Adrenal gland (tissue), 12 donors: ENCODE data around the gene PRIMA1. TPM values are rescaled to one million over a fixed set of nuclear protein-coding genes. Genes with fewer than 3 reads are reported as not detected.

ENCODE experiments used
- DNase-seq, 7 donors: peaks; one replicate each; pipeline ENCODE4 v3.0.0-alpha.2; 2019 to 2020
- H3K27ac ChIP-seq, 5 donors: fragments of 200-600 bp; sonication (generic) in 4 of 5; 1 replicate in 3 of 5; 2 replicates in 2 of 5; pipeline versions ENCODE4 v1.5.1 to v1.8.0; 2016 to 2020; ENCODE audit warnings: mild to moderate bottlenecking in 1 of 5
- H3K27me3 ChIP-seq: fragments of 200-600 bp; 2 replicates; pipeline ENCODE4 v1.8.0; 2021
- H3K36me3 ChIP-seq, 2 donors: fragments of 200-600 bp; replicated peaks in 1 of 2; 1 replicate in 1 of 2; 2 replicates in 1 of 2; pipeline versions ENCODE4 v1.5.1 to v1.8.0; 2018 to 2022
- H3K4me1 ChIP-seq, 2 donors: fragments of 200-600 bp; replicated peaks in 1 of 2; 1 replicate in 1 of 2; 2 replicates in 1 of 2; pipeline versions ENCODE4 v1.5.1 to v1.8.0; 2018 to 2021
- H3K4me3 ChIP-seq, 4 donors: fragments of 200-600 bp; sonication (generic) in 3 of 4; one replicate each; pipeline ENCODE4 v1.5.1; 2016 to 2018
- H3K9me3 ChIP-seq, 3 donors: fragments of 200-600 bp; sonication (generic) in 1 of 3; replicated peaks in 1 of 3; 1 replicate in 2 of 3; 2 replicates in 1 of 3; pipeline versions ENCODE4 v1.5.1 to v1.8.0; 2016 to 2021
- POLR2A ChIP-seq, 2 donors: fragments of 450-650 bp; IDR thresholded peaks; one replicate each; pipeline ENCODE4 v1.6.1; 2017; ENCODE audit warnings: antibody characterized with exemption in 2 of 2, mild to moderate bottlenecking in 2 of 2, moderate library complexity in 1 of 2
- WGBS, 4 donors: extraction: QIAGEN DNeasy Blood & Tissue Kit in 2 of 4; methylation state at CpG; one replicate each; pipeline versions ENCODE4 v1.1.5 to v1.1.7; 2013 to 2017; 5-methylcytosine and 5-hydroxymethylcytosine counted together
- intact Hi-C, 2 donors: fragments of 100-400 bp; cut with DNase I; formaldehyde crosslinking; loops; one replicate each; pipeline versions ENCODE4 v1.14.1 to v1.15.0; 2022 to 2023
- polyA plus RNA-seq, 3 donors: library from polyadenylated mRNA; stranded (reverse); fragments of 200-250 nt in 2 of 3; fragments of 350-450 nt in 1 of 3; fragmentation: Illumina TruSeq in 1 of 3; extraction: RNeasy Lipid Tissue Mini Kit (QIAGEN cat#74804) in 1 of 3; gene quantifications; one replicate each; pipeline ENCODE4 v1.2.3, GENCODE V29; 2013 to 2014
- total RNA-seq, 9 donors: library from RNA; depleted of rRNA in 4 of 9; stranded (reverse); fragments of >200 nt in 4 of 9; fragments of 120-200 nt in 1 of 9; fragmentation: NEBNext Ultra II Directional in 1 of 9; extraction: Animal tissue kit (Norgen Biotek cat#: 25700) in 1 of 9; gene quantifications; one replicate each; pipeline versions ENCODE4 v1.1.0 to v1.2.4, GENCODE V29; 2013 to 2023
- TF ChIP-seq, protein P1 (sequence below), 6 experiments: fragments of 450-650 bp in 4 of 6; fragments of 200-600 bp in 2 of 6; sonication (generic) in 1 of 6; IDR thresholded peaks; 1 replicate in 5 of 6; 2 replicates in 1 of 6; pipeline versions ENCODE4 v1.5.1 to v1.8.0; 2016 to 2021; ENCODE audit warnings: antibody characterized with exemption in 6 of 6, mild to moderate bottlenecking in 2 of 6, moderate library complexity in 1 of 6
- donor health status: healthy with polysubstance abuse.
- donor health status: Bipolar disorder and iron deficiency.
- donor health status: DM: yes; HTN: yes; CAD: no.
- donor health status: DM: no; HTN: no; CAD: no.
- donor health status: DM: no; HTN: no; CAD: no.
- donor health status: DM: yes; HTN: yes; CAD: no.

PRIMA1 gene
- total and polyA plus RNA-seq, 12 donors: 0.47 to 4.7 (median 1.7) TPM; not detected in 1

- H3K4me1 ChIP-seq: no peaks in the 10 kb centered on the region
- H3K27ac ChIP-seq: no peak overlapping the region
- H3K4me3 ChIP-seq: no peak overlapping the region
- peaks cover 3% of the 10 kb centered on the region for H3K27me3 ChIP-seq
- intact Hi-C loops: no loop called here
- WGBS, 4 donors: 75 to 87% (median 78%) methylated on average over 17 to 26 of the region's 26 CpGs
- no peaks in the 10 kb centered on the region for H3K9me3 ChIP-seq
- no peak for DNase-seq
- no peaks in the 10 kb centered on the region for H3K36me3 ChIP-seq
- TF ChIP-seq, protein P1, sequence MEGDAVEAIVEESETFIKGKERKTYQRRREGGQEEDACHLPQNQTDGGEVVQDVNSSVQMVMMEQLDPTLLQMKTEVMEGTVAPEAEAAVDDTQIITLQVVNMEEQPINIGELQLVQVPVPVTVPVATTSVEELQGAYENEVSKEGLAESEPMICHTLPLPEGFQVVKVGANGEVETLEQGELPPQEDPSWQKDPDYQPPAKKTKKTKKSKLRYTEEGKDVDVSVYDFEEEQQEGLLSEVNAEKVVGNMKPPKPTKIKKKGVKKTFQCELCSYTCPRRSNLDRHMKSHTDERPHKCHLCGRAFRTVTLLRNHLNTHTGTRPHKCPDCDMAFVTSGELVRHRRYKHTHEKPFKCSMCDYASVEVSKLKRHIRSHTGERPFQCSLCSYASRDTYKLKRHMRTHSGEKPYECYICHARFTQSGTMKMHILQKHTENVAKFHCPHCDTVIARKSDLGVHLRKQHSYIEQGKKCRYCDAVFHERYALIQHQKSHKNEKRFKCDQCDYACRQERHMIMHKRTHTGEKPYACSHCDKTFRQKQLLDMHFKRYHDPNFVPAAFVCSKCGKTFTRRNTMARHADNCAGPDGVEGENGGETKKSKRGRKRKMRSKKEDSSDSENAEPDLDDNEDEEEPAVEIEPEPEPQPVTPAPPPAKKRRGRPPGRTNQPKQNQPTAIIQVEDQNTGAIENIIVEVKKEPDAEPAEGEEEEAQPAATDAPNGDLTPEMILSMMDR (IDR thresholded peaks at IDR 0.05): no peak
- no peak for TF ChIP-seq POLR2A (IDR thresholded peaks at IDR 0.05)
Measured at GRCh38 chr14:93743270-93744060, 44.8 kb downstream of the PRIMA1 start.

GRCh38 chr14:93742761-93743160 lies 45.5 kb downstream of the PRIMA1 start:
- TF ChIP-seq, protein P1 (IDR thresholded peaks at IDR 0.05): no peak
- no peak for TF ChIP-seq POLR2A (IDR thresholded peaks at IDR 0.05)
- Histone ChIP-seq H3K9me3 (no peaks in the 10 kb centered on the region), H3K27ac (no peak overlapping the region), H3K4me3 (no peak overlapping the region), H3K27me3 (peaks cover 3% of the 10 kb centered on the region), H3K4me1 (no peaks in the 10 kb centered on the region), H3K36me3 (no peaks in the 10 kb centered on the region)
- DNase-seq: no peak
- intact Hi-C loops: no loop called here
- 65 to 77% (median 71%) methylated on average over 8 of the region's 8 CpGs for WGBS, 4 donors

DNA sequence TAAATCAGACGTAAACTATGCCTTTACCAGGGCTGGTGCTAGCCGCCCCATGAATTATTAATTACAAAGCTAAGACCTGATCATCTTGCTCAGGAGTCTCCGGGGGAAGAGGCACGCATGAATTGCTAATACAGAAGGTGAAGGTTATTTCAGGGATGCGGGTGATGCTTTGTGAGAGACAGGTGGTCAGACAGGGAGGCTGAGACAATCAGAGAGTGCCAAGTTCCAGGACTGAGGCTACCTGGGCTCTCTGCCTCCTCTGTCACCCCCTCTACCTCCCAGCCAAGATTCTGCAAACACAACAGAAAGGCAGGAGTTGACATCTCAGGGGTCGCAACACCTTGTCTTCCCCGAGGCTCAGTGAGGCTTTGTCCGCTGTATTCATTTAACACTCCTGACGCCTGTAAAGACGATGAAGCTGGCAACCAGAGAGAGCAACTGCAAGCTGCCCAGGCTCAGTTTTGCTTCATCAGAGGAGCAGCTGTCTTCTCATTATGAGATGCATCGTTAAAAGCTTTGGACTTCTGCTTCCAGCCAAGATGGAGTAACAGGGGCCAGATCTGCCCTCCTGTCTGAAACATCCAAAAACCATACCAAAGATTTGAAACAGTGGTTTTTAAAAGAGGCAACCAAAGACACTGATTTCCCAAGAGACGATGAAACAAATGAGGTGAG lies 46.6 kb downstream of the PRIMA1 start:
- peaks cover 3% of the 10 kb centered on the region for H3K27me3 ChIP-seq
- H3K27ac ChIP-seq: no peak overlapping the region
- intact Hi-C loops: no loop called here
- no peak for DNase-seq
- no peaks in the 10 kb centered on the region for H3K36me3 ChIP-seq
- H3K9me3 ChIP-seq: no peaks in the 10 kb centered on the region
- no peak for TF ChIP-seq POLR2A (IDR thresholded peaks at IDR 0.05)
- TF ChIP-seq, protein P1 (IDR thresholded peaks at IDR 0.05): no peak
- no peaks in the 10 kb centered on the region for H3K4me1 ChIP-seq
- H3K4me3 ChIP-seq: no peak overlapping the region
- 80 to 89% (median 85%) methylated on average over 11 to 12 of the region's 12 CpGs for whole genome bisulfite sequencing, 4 donors

DNA sequence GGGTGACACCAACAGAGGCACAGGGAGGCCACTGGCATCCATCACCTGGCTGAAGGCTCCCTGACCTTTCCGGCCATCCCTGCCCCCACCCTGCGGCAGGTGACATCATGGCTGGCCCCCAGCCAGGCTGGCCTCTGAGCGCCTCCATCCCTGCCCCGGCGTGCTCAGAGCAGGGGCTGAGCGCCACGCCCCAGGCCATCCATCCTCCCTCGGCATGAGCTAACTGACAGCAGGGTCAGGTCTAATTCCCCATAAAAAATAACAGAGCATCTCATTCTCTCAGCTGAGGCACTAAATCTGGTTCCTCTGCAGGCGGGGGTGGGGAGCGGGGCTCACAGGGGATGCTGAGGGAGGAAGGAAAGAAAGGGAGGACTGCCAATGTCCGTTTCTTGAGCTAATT lies 50.7 kb downstream of the PRIMA1 start:
- no peak for DNase-seq

More for the DNA sequence above, 50.7 kb downstream of the PRIMA1 start:
- TF ChIP-seq, protein P1 (IDR thresholded peaks at IDR 0.05): no peak
- no peak for TF ChIP-seq POLR2A (IDR thresholded peaks at IDR 0.05)
- H3K27me3 ChIP-seq: no peaks in the 10 kb centered on the region
- H3K4me1 ChIP-seq: no peaks in the 10 kb centered on the region
- no peaks in the 10 kb centered on the region for H3K36me3 ChIP-seq
- no peak overlapping the region for H3K4me3 ChIP-seq
- H3K27ac ChIP-seq: no peak overlapping the region
- 51 to 59% (median 56%) methylated on average over 4 to 11 of the region's 11 CpGs for WGBS, 4 donors
- H3K9me3 ChIP-seq: no peaks in the 10 kb centered on the region
- intact Hi-C loops: no loop called here
